SK-N-SH (cell line): ENCODE data around the gene UST. TPM values are rescaled to one million over a fixed set of nuclear protein-coding genes. Genes with fewer than 3 reads are reported as not detected.

Experiments
- CTCF ChIA-PET: fragments of 300-600, 350-600 bp; formaldehyde crosslinking; extraction: SDS; loops from one replicate; lab custom pipeline; 2021; lab: Yijun Ruan, JAX
- POLR2A ChIA-PET: fragments of 350-600 bp; sonication (Branson Sonifier 250); formaldehyde crosslinking; extraction: SDS; loops from one replicate; lab custom pipeline; 2020; ENCODE audit warnings: antibody characterized with exemption, inconsistent platforms; lab: Yijun Ruan, JAX
- DNase-seq: peaks from one replicate; pipeline ENCODE4 v3.0.0; 2012
- H2AFZ ChIP-seq: fragments of 200-600 bp; sonication (generic); 2 replicates; pipeline ENCODE4 v1.8.1; 2016; ENCODE audit warnings: antibody characterized with exemption, mild to moderate bottlenecking, low read depth
- H3F3A ChIP-seq: fragments of 200-600 bp; sonication (generic); replicated peaks from 2 replicates; pipeline ENCODE3; 2016; ENCODE audit warnings: antibody characterized with exemption, mild to moderate bottlenecking; ENCODE audit not compliant: insufficient read depth
- H3K27ac ChIP-seq, 2 experiments: fragments of 200-500 bp in 1 of 2; fragments of 200-600 bp in 1 of 2; sonication (Bioruptor generic) in 1 of 2; sonication (generic), shearing (Covaris generic) in 1 of 2; 2 replicates each; pipeline versions ENCODE4 v1.5.1 to v1.6.1; 2014 to 2016; ENCODE audit warnings: low read depth in 2 of 2, inconsistent platforms in 1 of 2, low read length in 1 of 2, mild to moderate bottlenecking in 1 of 2, mixed read lengths in 1 of 2
- H3K27me3 ChIP-seq: fragments of 200-600 bp; sonication (generic), shearing (Covaris generic); 2 replicates; pipeline ENCODE4 v1.6.1; 2016; ENCODE audit warnings: mixed run types; ENCODE audit not compliant: insufficient read depth
- H3K36me3 ChIP-seq, 2 experiments: fragments of 200-500 bp in 1 of 2; fragments of 200-600 bp in 1 of 2; sonication (Bioruptor generic) in 1 of 2; sonication (generic) in 1 of 2; replicated peaks in 1 of 2; 2 replicates each; pipeline versions ENCODE3 to v1.5.1; 2014 to 2016; ENCODE audit warnings: low read length in 1 of 2, mild to moderate bottlenecking in 1 of 2; ENCODE audit not compliant: insufficient read depth in 2 of 2, control insufficient read depth in 1 of 2
- H3K4me1 ChIP-seq, 2 experiments: fragments of 200-500 bp in 1 of 2; fragments of 200-600 bp in 1 of 2; sonication (Bioruptor generic) in 1 of 2; sonication (generic), shearing (Covaris generic) in 1 of 2; 2 replicates each; pipeline versions ENCODE4 v1.5.1 to v1.6.1; 2014 to 2016; ENCODE audit warnings: low read depth in 1 of 2, low read length in 1 of 2, mixed run types in 1 of 2; ENCODE audit not compliant: insufficient read depth in 2 of 2, control insufficient read depth in 1 of 2
- H3K4me2 ChIP-seq: fragments of 200-600 bp; sonication (generic), shearing (Covaris generic); 2 replicates; pipeline ENCODE4 v1.6.1; 2017; ENCODE audit warnings: mixed run types
- H3K4me3 ChIP-seq, 2 experiments: fragments of 200-500 bp in 1 of 2; fragments of 200-600 bp in 1 of 2; sonication (Bioruptor generic) in 1 of 2; sonication (generic), shearing (Covaris generic) in 1 of 2; 2 replicates each; pipeline versions ENCODE4 v1.5.1 to v1.8.1; 2014 to 2016; ENCODE audit warnings: low read depth in 2 of 2, inconsistent platforms in 1 of 2, low read length in 1 of 2, mild to moderate bottlenecking in 1 of 2, mixed read lengths in 1 of 2, moderate library complexity in 1 of 2
- H3K79me2 ChIP-seq: fragments of 200-600 bp; sonication (generic); 2 replicates; pipeline ENCODE4 v1.8.1; 2017; ENCODE audit warnings: mild to moderate bottlenecking; ENCODE audit not compliant: insufficient read depth
- H3K9ac ChIP-seq: fragments of 200-600 bp; sonication (generic); 2 replicates; pipeline ENCODE4 v1.6.1; 2017; ENCODE audit warnings: mixed run types
- H3K9me2 ChIP-seq: fragments of 200-600 bp; sonication (generic); 2 replicates; pipeline ENCODE4 v1.6.1; 2017; ENCODE audit warnings: mixed run types
- H3K9me3 ChIP-seq: fragments of 200-600 bp; sonication (generic); 2 replicates; pipeline ENCODE4 v1.6.1; 2017; ENCODE audit warnings: mixed run types, mild to moderate bottlenecking, moderate library complexity
- H4K20me1 ChIP-seq: fragments of 200-600 bp; sonication (generic); 2 replicates; pipeline ENCODE4 v1.6.1; 2017; ENCODE audit warnings: mild to moderate bottlenecking, mixed run types; ENCODE audit not compliant: insufficient read depth
- CHD2 ChIP-seq: fragments of 150-350 bp; IDR thresholded peaks from 2 replicates; pipeline ENCODE4 v1.6.1; 2018; ENCODE audit warnings: low read length; ENCODE audit not compliant: partially characterized antibody
- EP300 ChIP-seq, 2 experiments: IDR thresholded peaks; 2 replicates each; pipeline versions ENCODE4 v1.4.0 to v1.6.1; 2012; ENCODE audit warnings: borderline replicate concordance in 1 of 2, low read depth in 1 of 2, low read length in 1 of 2
- EZH2phosphoT487 ChIP-seq: fragments of 200-600 bp; sonication (generic); IDR thresholded peaks from 2 replicates; pipeline ENCODE4 v1.6.1; 2017; ENCODE audit warnings: low read depth, mixed run types, mild to moderate bottlenecking, antibody characterized with exemption, moderate library complexity, borderline replicate concordance
- FOSL2 ChIP-seq: IDR thresholded peaks from 2 replicates; pipeline ENCODE4 v1.4.0; 2012; ENCODE audit warnings: low read depth, mild to moderate bottlenecking, moderate library complexity, borderline replicate concordance
- FOXJ3 ChIP-seq: sonication (generic); formaldehyde crosslinking; IDR thresholded peaks from 2 replicates; pipeline ENCODE4 v1.5.1; 2020; ENCODE audit warnings: mild to moderate bottlenecking, missing genetic modification reagents
- FOXM1 ChIP-seq: IDR thresholded peaks from 2 replicates; pipeline ENCODE4 v1.4.0; 2012; ENCODE audit warnings: low read depth, mild to moderate bottlenecking
- GABPA ChIP-seq: IDR thresholded peaks from 2 replicates; pipeline ENCODE4 v1.4.0; 2012; ENCODE audit warnings: low read depth, mild to moderate bottlenecking
- GATA2 ChIP-seq: sonication (generic); formaldehyde crosslinking; IDR thresholded peaks from 2 replicates; pipeline ENCODE4 v1.5.0; 2020; ENCODE audit warnings: mild to moderate bottlenecking, missing genetic modification reagents
- IRF3 ChIP-seq: fragments of 150-350 bp; IDR thresholded peaks from 2 replicates; pipeline ENCODE4 v1.6.1; 2016; ENCODE audit warnings: mild to moderate bottlenecking, low read depth, low read length
- MAX ChIP-seq: IDR thresholded peaks from 2 replicates; pipeline ENCODE4 v1.4.0; 2012; ENCODE audit warnings: low read depth
- MEF2A ChIP-seq: IDR thresholded peaks from 2 replicates; pipeline ENCODE4 v1.4.0; 2012; ENCODE audit warnings: low read depth, borderline replicate concordance
- POLR2AphosphoS5 ChIP-seq: IDR thresholded peaks from 2 replicates; pipeline ENCODE4 v1.6.1; 2012; ENCODE audit warnings: low read depth, low read length
- RAD21 ChIP-seq: IDR thresholded peaks from 2 replicates; pipeline ENCODE4 v1.6.1; 2012; ENCODE audit warnings: mild to moderate bottlenecking, low read length
- RFX5 ChIP-seq: IDR thresholded peaks from 2 replicates; pipeline ENCODE4 v1.6.1; 2012; ENCODE audit warnings: mild to moderate bottlenecking, improper control_type of control experiment, low read length
- RXRA ChIP-seq: IDR thresholded peaks from 2 replicates; pipeline ENCODE4 v1.4.0; 2012; ENCODE audit warnings: low read depth, mild to moderate bottlenecking, borderline replicate concordance
- TCF12 ChIP-seq: IDR thresholded peaks from 2 replicates; pipeline ENCODE4 v1.4.0; 2012
- ZBTB33 ChIP-seq: IDR thresholded peaks from 2 replicates; pipeline ENCODE4 v1.4.0; 2012; ENCODE audit warnings: low read depth, borderline replicate concordance
- WGBS: methylation state at CpG from one replicate; pipeline ENCODE4 v1.1.6; 2017; ENCODE audit warnings: low lambda C conversion rate; 5-methylcytosine and 5-hydroxymethylcytosine counted together
- polyA plus RNA-seq, 3 experiments: library from polyadenylated mRNA; depleted of rRNA; stranded (reverse); fragments of >200 nt; gene quantifications; 2 replicates each; pipeline ENCODE4 v1.2.3, GENCODE V29; 2012

Gene UST
- polyA plus RNA-seq, 1 of the 3 experiments (the other 2 are of a cell fraction) = 1.7 TPM

- POLR2A ChIA-PET = no interaction called here
- no peaks in the 10 kb centered on the region for H3K9me2 ChIP-seq
- no peaks in the 10 kb centered on the region for H3K9me3 ChIP-seq
- no peak for DNase-seq
- H4K20me1 ChIP-seq = no peaks in the 10 kb centered on the region
- no peak overlapping the region for H3K27ac ChIP-seq
- H3F3A ChIP-seq = no peaks in the 10 kb centered on the region
- no peaks in the 10 kb centered on the region for H3K79me2 ChIP-seq
- 9% methylated on average over 1 of the region's 1 CpG for WGBS
- no peak overlapping the region for H3K4me3 ChIP-seq
- no peak overlapping the region for H2AFZ ChIP-seq
- no peaks in the 10 kb centered on the region for H3K4me1 ChIP-seq
- TF ChIP-seq RFX5 (no peak), GABPA (no peak), MEF2A (no peak), GATA2 (CRISPR knock-in tag) (no peak), ZBTB33 (no peak), CHD2 (no peak), POLR2AphosphoS5 (no peak), EZH2phosphoT487 (no peak), MAX (no peak), IRF3 (no peak), FOSL2 (no peak), RXRA (no peak), FOXM1 (no peak), RAD21 (no peak), FOXJ3 (CRISPR knock-in tag) (no peak), EP300 (IDR thresholded peaks at IDR 0.05; ENCODE audit: borderline replicate concordance in 1 of 2, low read depth in 1 of 2, low read length in 1 of 2) (no peak), TCF12 (no peak)
- TF ChIP-seq, all 33 proteins: peak for 0
- CTCF ChIA-PET = no interaction called here
- no peak overlapping the region for H3K4me2 ChIP-seq
- H3K9ac ChIP-seq = no peak overlapping the region
- H3K27me3 ChIP-seq = no peaks in the 10 kb centered on the region
- H3K36me3 ChIP-seq = no peaks in the 10 kb centered on the region
These were observed 98.6 kb downstream of the UST start for GRCh38 chr6:148845464-148845863.
